Coronary artery (tissue), 2 donors: Measurements from ENCODE around the gene FAM50A.

Source experiments
- DNase-seq: peaks from one replicate; pipeline ENCODE4 v3.0.0-alpha.2; 2017; ENCODE audit warnings: low spot score
- H3K27ac ChIP-seq, 2 donors: fragments of 200-600 bp; sonication (generic); one replicate each; pipeline ENCODE4 v1.5.1; 2016 to 2019
- H3K4me3 ChIP-seq: fragments of 200-600 bp; sonication (generic); 2 replicates; pipeline ENCODE4 v1.5.1; 2016; ENCODE audit warnings: mild to moderate bottlenecking, moderate library complexity
- CTCF ChIP-seq: fragments of 200-600 bp; sonication (generic); IDR thresholded peaks from one replicate; pipeline ENCODE4 v1.5.1; 2019; ENCODE audit warnings: antibody characterized with exemption

FAM50A gene

GRCh38 chrX:154472685-154473632, 29.0 kb downstream of the FAM50A start:
- Histone ChIP-seq H3K27ac (no peak overlapping the region), H3K4me3 (no peak overlapping the region)
- TF ChIP-seq CTCF = no peak
- no peak for DNase-seq

- Histone ChIP-seq H3K4me3 (no peak overlapping the region), H3K27ac (no peak overlapping the region)
- DNase-seq = no peak
- no peak for TF ChIP-seq CTCF
Measured at GRCh38 chrX:154473683-154474082, 29.7 kb downstream of the FAM50A start.

GRCh38 chrX:154476821-154477220, 32.9 kb downstream of the FAM50A start:
- no peak for DNase-seq
- H3K27ac ChIP-seq = no peak overlapping the region
- H3K4me3 ChIP-seq = no peak overlapping the region
- no peak for TF ChIP-seq CTCF

- Histone ChIP-seq H3K4me3 (peak overlapping the region; percentile 75), H3K27ac (peak overlapping the region; percentile 60 to 87)
- TF ChIP-seq CTCF = no peak
- peak; percentile 69 for DNase-seq
Measured at GRCh38 chrX:154477891-154478477, 34.0 kb downstream of the FAM50A start.

- no peak for TF ChIP-seq CTCF
- peak; percentile 93 for DNase-seq
- Histone ChIP-seq H3K4me3 (peak within 1 kb of the TSS; percentile 75), H3K27ac (peak within 1 kb of the TSS; percentile 60 to 87)
Measured at GRCh38 chrX:154478728-154479622, 35.0 kb downstream of the FAM50A start, which contains the start of gene LAGE3. TSS of gene LAGE3 (minus strand) at chrX:154479281. CDS start at chrX:154478915, 366 bp downstream.

- Histone ChIP-seq H3K27ac (no peak overlapping the region), H3K4me3 (no peak overlapping the region)
- DNase-seq = no peak
- no peak for TF ChIP-seq CTCF
Measured at GRCh38 chrX:154481195-154481594, 37.3 kb downstream of the FAM50A start.
